K562 (cell line): ENCODE measurements around the gene CRK. TPM values are rescaled to one million over a fixed set of nuclear protein-coding genes. Genes with fewer than 3 reads are reported as not detected.

Source experiments
- CEBPG ChIP-seq, 3 experiments: fragments of 200-800 bp in 1 of 3; sonication (Bioruptor generic) in 1 of 3; sonication (generic) in 1 of 3; formaldehyde crosslinking in 1 of 3; IDR thresholded peaks in 2 of 3; conservative IDR thresholded peaks in 1 of 3; 2 replicates each; pipeline versions ENCODE4 v1.6.1 to v1.8.0; 2016 to 2022; ENCODE audit warnings: missing compliant biosample characterization in 2 of 3, missing genetic modification characterization in 2 of 3, mild to moderate bottlenecking in 1 of 3, missing genetic modification reagents in 1 of 3
- EP400 ChIP-seq: fragments of 450-650 bp; IDR thresholded peaks from 2 replicates; pipeline ENCODE4 v1.6.1; 2017; ENCODE audit warnings: antibody characterized with exemption, mild to moderate bottlenecking, moderate library complexity
- KAT2B ChIP-seq: IDR thresholded peaks from one replicate; pipeline ENCODE4 v1.6.1; 2012; ENCODE audit warnings: low read depth, mild to moderate bottlenecking, control low read depth, inconsistent platforms, low read length, moderate library complexity
- KAT7 ChIP-seq: sonication (generic); formaldehyde crosslinking; IDR thresholded peaks from 2 replicates; pipeline ENCODE4 v1.8.0; 2022; ENCODE audit warnings: missing genetic modification reagents, mild to moderate bottlenecking, borderline replicate concordance
- L3MBTL2 ChIP-seq: fragments of 450-650 bp; IDR thresholded peaks from 2 replicates; pipeline ENCODE4 v1.6.1; 2016; ENCODE audit warnings: mild to moderate bottlenecking, moderate library complexity
- MAFK ChIP-seq: IDR thresholded peaks from 2 replicates; pipeline ENCODE4 v1.6.1; 2011; ENCODE audit warnings: low read length, improper control_type of control experiment
- MBD2 ChIP-seq: sonication (generic); IDR thresholded peaks from 2 replicates; pipeline ENCODE4 v1.6.1; 2016; ENCODE audit warnings: low read depth, borderline replicate concordance
- MEF2D ChIP-seq: conservative IDR thresholded peaks from 2 replicates; pipeline ENCODE4 v1.6.1; 2016; ENCODE audit warnings: low read depth, missing genetic modification characterization, missing compliant biosample characterization
- MYC ChIP-seq, 2 experiments: fragments of 250-450 bp in 1 of 2; sonication (Bioruptor Pico) in 1 of 2; IDR thresholded peaks; 2 replicates each; pipeline versions ENCODE4 v1.5.1 to v1.6.1; 2012 to 2021; ENCODE audit warnings: low read depth in 2 of 2, borderline replicate concordance in 1 of 2, improper control_type of control experiment in 1 of 2, low read length in 1 of 2, mild to moderate bottlenecking in 1 of 2, moderate library complexity in 1 of 2
- PHF20 ChIP-seq: fragments of 450-650 bp; IDR thresholded peaks from 2 replicates; pipeline ENCODE4 v1.6.1; 2018; ENCODE audit not compliant: partially characterized antibody
- PHF21A ChIP-seq: fragments of 450-650 bp; IDR thresholded peaks from 2 replicates; pipeline ENCODE4 v1.6.1; 2017; ENCODE audit warnings: low read depth, borderline replicate concordance
- POLR2B ChIP-seq: fragments of 450-650 bp; IDR thresholded peaks from 2 replicates; pipeline ENCODE4 v1.6.1; 2018; ENCODE audit warnings: low read depth; ENCODE audit not compliant: partially characterized antibody
- POLR2G ChIP-seq: fragments of 200-400 bp; formaldehyde crosslinking; IDR thresholded peaks from 2 replicates; pipeline ENCODE4 v1.6.1; 2017; ENCODE audit warnings: low read depth, mild to moderate bottlenecking, antibody characterized with exemption, low read length, moderate library complexity
- RBBP5 ChIP-seq: fragments of 200-600 bp; sonication (generic); IDR thresholded peaks from 2 replicates; pipeline ENCODE4 v1.6.1; 2012; ENCODE audit warnings: borderline replicate concordance, mild to moderate bottlenecking, low read length, control low read depth, inconsistent platforms; ENCODE audit not compliant: insufficient read depth, poor library complexity, severe bottlenecking
- RBM25 ChIP-seq: fragments of 200-400 bp; formaldehyde crosslinking; IDR thresholded peaks from 2 replicates; pipeline ENCODE4 v1.6.1; 2018; ENCODE audit warnings: low read length, low read depth, moderate library complexity; ENCODE audit not compliant: severe bottlenecking
- RBM39 ChIP-seq: fragments of 200-400 bp; formaldehyde crosslinking; optimal IDR thresholded peaks from 2 replicates; pipeline ENCODE3; 2018; ENCODE audit warnings: low read depth, low read length
- RUNX1 ChIP-seq: sonication (generic); IDR thresholded peaks from 2 replicates; pipeline ENCODE4 v1.6.1; 2016; ENCODE audit warnings: antibody characterized with exemption, low read depth
- SMAD4 ChIP-seq: fragments of 250-450 bp; sonication (Bioruptor Pico); conservative IDR thresholded peaks from 2 replicates; pipeline ENCODE4 v1.8.0; 2021; ENCODE audit warnings: inconsistent platforms, mild to moderate bottlenecking, moderate library complexity
- SREBF1 ChIP-seq: fragments of 150-350 bp; IDR thresholded peaks from 2 replicates; pipeline ENCODE4 v1.6.1; 2014; ENCODE audit warnings: antibody characterized with exemption, low read depth, low read length, borderline replicate concordance
- SRSF3 ChIP-seq: fragments of 200-400 bp; formaldehyde crosslinking; IDR thresholded peaks from 2 replicates; pipeline ENCODE4 v1.6.1; 2016; ENCODE audit warnings: mild to moderate bottlenecking, low read length, moderate library complexity; ENCODE audit not compliant: insufficient read depth
- TRIM24 ChIP-seq, 2 experiments: fragments of 450-650 bp; IDR thresholded peaks; 2 replicates each; pipeline ENCODE4 v1.6.1; 2016
- ZBTB7A ChIP-seq: IDR thresholded peaks from 2 replicates; pipeline ENCODE4 v1.6.1; 2011; ENCODE audit warnings: low read depth, mild to moderate bottlenecking, low read length, moderate library complexity, borderline replicate concordance; ENCODE audit not compliant: control insufficient read depth
- ZFP36 ChIP-seq: fragments of 150-350 bp; IDR thresholded peaks from 2 replicates; pipeline ENCODE4 v1.6.1; 2018; ENCODE audit warnings: low read length, low read depth; ENCODE audit not compliant: partially characterized antibody
- ZFX ChIP-seq: sonication (generic); formaldehyde crosslinking; IDR thresholded peaks from 2 replicates; pipeline ENCODE4 v1.8.0; 2022; ENCODE audit warnings: mild to moderate bottlenecking, missing genetic modification reagents, moderate library complexity
- ZNF444 ChIP-seq: fragments of 250-450 bp; sonication (Bioruptor Pico); IDR thresholded peaks from 2 replicates; pipeline ENCODE4 v1.4.0; 2020; ENCODE audit warnings: mild to moderate bottlenecking, moderate library complexity
- ZNF445 ChIP-seq: fragments of 250-450 bp; sonication (Bioruptor Pico); IDR thresholded peaks from 2 replicates; pipeline ENCODE4 v1.4.0; 2020; ENCODE audit warnings: low read depth, mild to moderate bottlenecking, moderate library complexity
- polyA plus RNA-seq, 8 experiments: library from polyadenylated mRNA; depleted of rRNA in 4 of 8; stranded (reverse) in 5 of 8; unstranded in 3 of 8; fragments of >200 nt; fragmentation: Nextera tagmentation in 2 of 8; fragmentation: Illumina TruSeq in 1 of 8; extraction: Ambion mirVana in 2 of 8; extraction: Trizol in 1 of 8; gene quantifications; 2 replicates each; pipeline versions ENCODE4 v1.2.1 to v1.2.3, GENCODE V29; 2011 to 2014; ENCODE audit warnings: inconsistent platforms in 1 of 8, missing spikeins in 1 of 8
- total RNA-seq, 7 experiments: library from RNA; depleted of rRNA in 6 of 7; stranded (reverse); fragments of >200 nt in 6 of 7; fragmentation: Illumina TruSeq in 2 of 7; extraction: Trizol in 2 of 7; gene quantifications; 2 replicates each; pipeline versions ENCODE4 v1.2.1 to v1.2.3, GENCODE V29; 2011 to 2021; ENCODE audit warnings: low replicate concordance in 1 of 7
- TF ChIP-seq, protein P1 (sequence below), 2 experiments: fragments of 450-650 bp; conservative IDR thresholded peaks; 2 replicates each; pipeline ENCODE4 v1.6.1; 2017; ENCODE audit warnings: mild to moderate bottlenecking in 2 of 2, moderate library complexity in 2 of 2

Gene CRK
- total and polyA plus RNA-seq, 9 of the 15 experiments (the other 6 are each of a cell fraction or from before 2014, with no cell fraction given) = 13.1 to 40.2 (median 26.1) TPM

DNA sequence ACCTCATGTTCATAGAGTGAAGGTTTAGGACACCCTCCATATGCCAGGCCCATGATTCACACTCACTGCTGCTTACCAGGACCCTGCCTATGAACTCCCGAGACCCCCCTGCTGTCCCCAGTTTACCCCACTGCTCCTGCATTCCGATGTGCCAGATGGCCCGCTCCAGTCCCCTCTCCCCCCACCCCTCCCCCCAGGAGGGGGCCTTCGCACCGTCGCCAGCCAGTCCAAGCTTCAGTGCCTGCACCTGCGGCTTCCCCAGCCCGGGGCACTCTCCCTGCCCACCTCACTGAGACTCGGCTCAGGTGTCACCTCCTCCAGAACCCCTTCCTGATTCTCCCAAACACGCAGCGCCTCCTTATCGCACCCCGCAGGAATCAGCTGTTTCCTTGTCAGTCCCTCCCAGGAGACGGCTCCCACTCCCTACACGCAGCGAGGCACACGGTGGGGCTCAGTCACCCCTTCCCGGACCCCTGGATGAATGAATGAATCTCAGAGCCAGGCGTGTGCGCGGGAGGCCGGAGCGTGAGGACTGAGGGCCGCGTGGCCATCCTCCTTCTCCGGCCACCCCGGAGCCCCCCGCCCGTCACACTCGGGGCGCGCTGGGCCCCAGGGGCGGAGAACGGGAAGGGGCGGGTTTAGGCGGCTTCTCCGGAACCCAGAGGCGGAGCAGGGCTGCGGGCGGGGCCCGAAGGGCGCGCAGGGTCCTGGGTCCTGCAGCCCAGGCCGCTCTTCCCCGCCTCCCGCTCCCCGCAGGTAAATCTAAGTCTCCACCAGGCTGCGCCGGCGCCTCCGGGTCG, 34.8 kb upstream of the CRK start (continued):
- TF ChIP-seq SRSF3 (no peak), MYC (IDR thresholded peaks at IDR 0.05; ENCODE audit: low read depth, low read length) (peak; percentile 62), MYC (CRISPR knock-in tag; IDR thresholded peaks at IDR 0.05; ENCODE audit: borderline replicate concordance, low read depth) (no peak), ZFP36 (peak; percentile 49), PHF20 (peak; percentile 34), SMAD4 (CRISPR knock-in tag) (peak; percentile 68), TRIM24 (IDR thresholded peaks at IDR 0.05) (peak in 1 of 2 experiments; percentile 59; a peak in 1 of 4 replicates), POLR2G (peak; percentile 77), ZBTB7A (peak; percentile 79), POLR2B (peak; percentile 39), KAT2B (no peak), L3MBTL2 (peak; percentile 55), RBM25 (no peak), CEBPG (CRISPR knock-in tag; IDR thresholded peaks at IDR 0.05) (no peak), CEBPG (tag; conservative IDR thresholded peaks at IDR 0.05 in 1 of 2, IDR thresholded peaks at IDR 0.05 in 1 of 2) (no peak), SREBF1 (no peak), ZNF445 (no peak), EP400 (peak; percentile 85), KAT7 (CRISPR knock-in tag) (no peak), ZFX (CRISPR knock-in tag) (peak; percentile 68), MAFK (no peak), RBM39 (no peak), MEF2D (tag) (no peak), RBBP5 (no peak), ZNF444 (CRISPR knock-in tag) (0 out of 2 replicates have a peak, but pooled peaks have one; percentile 65), PHF21A (0 out of 2 replicates have a peak, but pooled peaks have one; percentile 15), RUNX1 (peak; percentile 54; the same call in 1 of the 2 replicates), MBD2 (peak; percentile 50; the same call in 1 of the 2 replicates)
- TF ChIP-seq, protein P1, sequence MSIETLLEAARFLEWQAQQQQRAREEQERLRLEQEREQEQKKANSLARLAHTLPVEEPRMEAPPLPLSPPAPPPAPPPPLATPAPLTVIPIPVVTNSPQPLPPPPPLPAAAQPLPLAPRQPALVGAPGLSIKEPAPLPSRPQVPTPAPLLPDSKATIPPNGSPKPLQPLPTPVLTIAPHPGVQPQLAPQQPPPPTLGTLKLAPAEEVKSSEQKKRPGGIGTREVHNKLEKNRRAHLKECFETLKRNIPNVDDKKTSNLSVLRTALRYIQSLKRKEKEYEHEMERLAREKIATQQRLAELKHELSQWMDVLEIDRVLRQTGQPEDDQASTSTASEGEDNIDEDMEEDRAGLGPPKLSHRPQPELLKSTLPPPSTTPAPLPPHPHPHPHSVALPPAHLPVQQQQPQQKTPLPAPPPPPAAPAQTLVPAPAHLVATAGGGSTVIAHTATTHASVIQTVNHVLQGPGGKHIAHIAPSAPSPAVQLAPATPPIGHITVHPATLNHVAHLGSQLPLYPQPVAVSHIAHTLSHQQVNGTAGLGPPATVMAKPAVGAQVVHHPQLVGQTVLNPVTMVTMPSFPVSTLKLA (conservative IDR thresholded peaks at IDR 0.05) = peak; percentile 79 to 91
